Suprapubic skin (tissue), 4 donors: ENCODE data around the gene CHD3. TPM values are rescaled to one million over a fixed set of nuclear protein-coding genes. Genes with fewer than 3 reads are reported as not detected.

Experiments used
- DNase-seq, 2 donors: peaks; one replicate each; pipeline ENCODE4 v3.0.0-alpha.2; 2019; ENCODE audit warnings: low spot score in 2 of 2
- H3K27ac ChIP-seq: fragments of 200-600 bp; sonication (generic); one replicate; pipeline ENCODE4 v1.5.1; 2019
- H3K27me3 ChIP-seq: fragments of 200-600 bp; sonication (generic); one replicate; pipeline ENCODE4 v1.5.1; 2019
- H3K36me3 ChIP-seq: fragments of 200-600 bp; sonication (generic); one replicate; pipeline ENCODE4 v1.5.1; 2019
- H3K4me1 ChIP-seq: fragments of 200-600 bp; sonication (generic); one replicate; pipeline ENCODE4 v1.5.1; 2019
- H3K4me3 ChIP-seq: fragments of 200-600 bp; sonication (generic); one replicate; pipeline ENCODE4 v1.5.1; 2019; ENCODE audit warnings: mild to moderate bottlenecking
- H3K9me3 ChIP-seq: fragments of 200-600 bp; sonication (generic); one replicate; pipeline ENCODE4 v1.5.1; 2019
- EP300 ChIP-seq: sonication (generic); formaldehyde crosslinking; IDR thresholded peaks from one replicate; pipeline ENCODE4 v1.6.1; 2017; ENCODE audit warnings: antibody characterized with exemption
- POLR2A ChIP-seq, 2 donors: fragments of 450-650 bp; IDR thresholded peaks; one replicate each; pipeline ENCODE4 v1.6.1; 2017; ENCODE audit warnings: antibody characterized with exemption in 2 of 2, mild to moderate bottlenecking in 2 of 2, moderate library complexity in 2 of 2
- POLR2AphosphoS5 ChIP-seq, 3 donors: sonication (generic); formaldehyde crosslinking; IDR thresholded peaks; one replicate each; pipeline ENCODE4 v1.6.1; 2017; ENCODE audit warnings: antibody characterized with exemption in 3 of 3
- WGBS: methylation state at CpG from one replicate; pipeline ENCODE4 v1.1.5; 2018; 5-methylcytosine and 5-hydroxymethylcytosine counted together
- total RNA-seq, 4 donors: library from RNA; depleted of rRNA; stranded (reverse); fragments of >200 nt; gene quantifications; one replicate each; pipeline ENCODE4 v1.1.0, GENCODE V29; 2016
- TF ChIP-seq, protein P1 (sequence below), 2 donors: fragments of 200-600 bp in 1 of 2; fragments of 450-650 bp in 1 of 2; sonication (generic) in 1 of 2; IDR thresholded peaks; one replicate each; pipeline ENCODE4 v1.5.1; 2016 to 2019; ENCODE audit warnings: antibody characterized with exemption in 2 of 2, mild to moderate bottlenecking in 1 of 2, moderate library complexity in 1 of 2

Gene CHD3
- total RNA-seq, 4 donors from 2014 or later = 42.1 to 76.0 (median 67.7) TPM

DNA sequence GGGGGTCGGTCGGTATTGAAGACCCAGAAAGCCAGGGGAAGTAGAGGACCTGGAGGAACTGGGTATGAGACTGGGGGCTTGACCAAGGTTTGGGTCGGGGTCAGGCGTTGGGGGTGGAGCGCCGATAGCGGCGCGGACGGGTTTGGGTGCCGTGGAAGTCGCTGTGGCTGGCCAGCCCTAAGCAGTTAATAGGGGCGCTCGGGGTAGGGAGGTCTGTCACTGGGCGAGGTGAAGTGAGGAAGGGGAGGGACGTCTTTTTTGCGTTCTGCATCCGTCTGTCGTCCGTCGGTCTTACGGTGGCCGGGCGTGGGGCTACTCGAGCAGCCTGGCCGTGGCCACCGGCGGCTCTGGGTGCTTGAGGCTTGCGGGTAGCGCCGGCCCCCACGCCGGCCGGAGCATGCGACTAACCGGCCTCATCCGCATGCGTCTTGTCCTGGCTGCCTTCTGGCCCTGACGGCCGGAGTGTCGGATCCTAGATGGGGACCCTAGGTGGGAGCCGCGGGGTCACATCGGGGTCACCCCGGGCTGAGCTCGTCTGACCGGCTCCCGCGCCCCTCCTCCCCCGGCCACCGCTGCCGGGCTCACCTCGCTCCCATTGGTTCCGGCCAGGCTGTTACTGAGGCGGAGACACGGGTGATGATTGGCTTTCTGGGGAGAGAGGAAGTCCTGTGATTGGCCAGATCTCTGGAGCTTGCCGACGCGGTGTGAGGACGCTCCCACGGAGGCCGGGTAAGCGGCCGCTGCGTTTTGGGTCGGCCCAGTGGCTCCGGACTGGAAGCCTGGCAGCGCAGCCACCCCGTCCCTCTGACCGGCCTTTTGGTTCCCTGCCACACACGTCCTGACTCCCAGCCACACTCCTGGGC, 44.1 kb upstream of the CHD3 start:
- peak overlapping the region; percentile 99 for H3K27ac ChIP-seq
- peaks cover 42% of the 10 kb centered on the region for H3K36me3 ChIP-seq
- WGBS = under 1% methylated on average over 57 of the region's 71 CpGs
- no peaks in the 10 kb centered on the region for H3K9me3 ChIP-seq
- no peaks in the 10 kb centered on the region for H3K27me3 ChIP-seq
- DNase-seq = peak; percentile 95 to 97
- H3K4me1 ChIP-seq = peaks cover 52% of the 10 kb centered on the region
- peak in 1 of 3 donors; percentile 24 for TF ChIP-seq POLR2AphosphoS5 (IDR thresholded peaks at IDR 0.05)
- TF ChIP-seq, protein P1, sequence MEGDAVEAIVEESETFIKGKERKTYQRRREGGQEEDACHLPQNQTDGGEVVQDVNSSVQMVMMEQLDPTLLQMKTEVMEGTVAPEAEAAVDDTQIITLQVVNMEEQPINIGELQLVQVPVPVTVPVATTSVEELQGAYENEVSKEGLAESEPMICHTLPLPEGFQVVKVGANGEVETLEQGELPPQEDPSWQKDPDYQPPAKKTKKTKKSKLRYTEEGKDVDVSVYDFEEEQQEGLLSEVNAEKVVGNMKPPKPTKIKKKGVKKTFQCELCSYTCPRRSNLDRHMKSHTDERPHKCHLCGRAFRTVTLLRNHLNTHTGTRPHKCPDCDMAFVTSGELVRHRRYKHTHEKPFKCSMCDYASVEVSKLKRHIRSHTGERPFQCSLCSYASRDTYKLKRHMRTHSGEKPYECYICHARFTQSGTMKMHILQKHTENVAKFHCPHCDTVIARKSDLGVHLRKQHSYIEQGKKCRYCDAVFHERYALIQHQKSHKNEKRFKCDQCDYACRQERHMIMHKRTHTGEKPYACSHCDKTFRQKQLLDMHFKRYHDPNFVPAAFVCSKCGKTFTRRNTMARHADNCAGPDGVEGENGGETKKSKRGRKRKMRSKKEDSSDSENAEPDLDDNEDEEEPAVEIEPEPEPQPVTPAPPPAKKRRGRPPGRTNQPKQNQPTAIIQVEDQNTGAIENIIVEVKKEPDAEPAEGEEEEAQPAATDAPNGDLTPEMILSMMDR (IDR thresholded peaks at IDR 0.05) = no peak
- TF ChIP-seq EP300 = no peak
- peak in 1 of 2 donors; percentile 23 for TF ChIP-seq POLR2A (IDR thresholded peaks at IDR 0.05)
- H3K4me3 ChIP-seq = peak overlapping the region; percentile 76

DNA sequence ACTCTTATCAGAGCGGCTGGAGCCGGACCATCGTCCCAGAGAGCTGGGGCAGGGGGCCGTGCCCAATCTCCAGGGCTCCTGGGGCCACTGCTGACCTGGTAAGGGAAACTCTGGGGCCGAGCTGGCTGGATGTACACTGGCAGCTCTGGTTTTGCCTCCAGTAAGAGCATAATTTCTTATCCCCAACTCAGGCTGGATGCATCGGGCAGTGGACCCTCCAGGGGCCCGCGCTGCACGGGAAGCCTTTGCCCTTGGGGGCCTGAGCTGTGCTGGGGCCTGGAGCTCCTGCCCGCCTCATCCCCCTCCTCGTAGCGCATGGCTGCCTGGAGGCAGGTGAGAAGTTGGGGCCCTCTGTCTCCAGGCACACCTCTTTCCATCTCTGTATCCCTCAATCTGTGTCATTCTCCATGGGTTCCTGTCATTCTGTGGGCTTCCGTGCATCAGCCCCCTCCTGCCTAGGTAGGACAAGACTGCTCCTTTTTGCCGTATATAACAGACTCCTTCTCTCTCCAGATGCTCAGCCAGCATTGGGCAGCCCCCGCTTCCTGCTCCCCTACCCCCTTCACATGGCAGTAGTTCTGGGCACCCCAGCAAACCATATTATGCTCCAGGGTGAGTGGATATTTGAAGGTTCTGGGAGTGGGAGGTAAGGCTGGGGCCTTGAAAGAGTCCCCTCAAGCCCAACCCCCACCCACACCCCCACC, 43.1 kb upstream of the CHD3 start:
- WGBS = 78% methylated on average over 15 of the region's 15 CpGs
- H3K4me3 ChIP-seq = peak overlapping the region; percentile 76
- peak in 1 of 2 donors; percentile 64 for DNase-seq
- no peaks in the 10 kb centered on the region for H3K9me3 ChIP-seq
- H3K27ac ChIP-seq = peak overlapping the region; percentile 99
- peaks cover 52% of the 10 kb centered on the region for H3K36me3 ChIP-seq
- no peaks in the 10 kb centered on the region for H3K27me3 ChIP-seq
- H3K4me1 ChIP-seq = peaks cover 42% of the 10 kb centered on the region
- no peak for TF ChIP-seq EP300
- TF ChIP-seq POLR2A (IDR thresholded peaks at IDR 0.05) = no peak

DNA sequence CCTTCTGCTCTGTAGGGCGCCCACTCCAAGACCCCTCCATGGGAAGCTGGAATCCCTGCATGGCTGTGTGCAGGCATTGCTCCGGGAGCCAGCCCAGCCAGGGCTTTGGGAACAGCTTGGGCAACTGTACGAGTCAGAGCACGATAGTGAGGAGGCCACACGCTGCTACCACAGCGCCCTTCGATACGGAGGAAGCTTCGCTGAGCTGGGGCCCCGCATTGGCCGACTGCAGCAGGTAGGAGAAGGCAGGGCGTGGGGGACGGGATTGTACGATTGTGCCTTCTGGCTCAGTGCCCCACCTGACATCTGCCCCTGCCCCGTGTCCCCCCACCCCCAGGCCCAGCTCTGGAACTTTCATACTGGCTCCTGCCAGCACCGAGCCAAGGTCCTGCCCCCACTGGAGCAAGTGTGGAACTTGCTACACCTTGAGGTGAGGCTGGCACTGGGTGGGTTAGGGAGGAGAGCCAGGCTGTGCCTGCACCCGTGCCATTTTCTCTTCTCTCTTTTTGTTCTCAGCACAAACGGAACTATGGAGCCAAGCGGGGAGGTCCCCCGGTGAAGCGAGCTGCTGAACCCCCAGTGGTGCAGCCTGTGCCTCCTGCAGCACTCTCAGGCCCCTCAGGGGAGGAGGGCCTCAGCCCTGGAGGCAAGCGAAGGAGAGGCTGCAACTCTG, 42.4 kb upstream of the CHD3 start:
- no peak for DNase-seq
- Histone ChIP-seq H3K27me3 (no peaks in the 10 kb centered on the region), H3K9me3 (no peaks in the 10 kb centered on the region), H3K4me3 (no peak overlapping the region), H3K27ac (no peak overlapping the region), H3K36me3 (peaks cover 56% of the 10 kb centered on the region), H3K4me1 (peaks cover 36% of the 10 kb centered on the region)
- TF ChIP-seq EP300 (no peak), POLR2A (IDR thresholded peaks at IDR 0.05) (no peak), POLR2AphosphoS5 (IDR thresholded peaks at IDR 0.05) (no peak)
- TF ChIP-seq, protein P1 (IDR thresholded peaks at IDR 0.05) = no peak
- WGBS = 71% methylated on average over 17 of the region's 22 CpGs

DNA sequence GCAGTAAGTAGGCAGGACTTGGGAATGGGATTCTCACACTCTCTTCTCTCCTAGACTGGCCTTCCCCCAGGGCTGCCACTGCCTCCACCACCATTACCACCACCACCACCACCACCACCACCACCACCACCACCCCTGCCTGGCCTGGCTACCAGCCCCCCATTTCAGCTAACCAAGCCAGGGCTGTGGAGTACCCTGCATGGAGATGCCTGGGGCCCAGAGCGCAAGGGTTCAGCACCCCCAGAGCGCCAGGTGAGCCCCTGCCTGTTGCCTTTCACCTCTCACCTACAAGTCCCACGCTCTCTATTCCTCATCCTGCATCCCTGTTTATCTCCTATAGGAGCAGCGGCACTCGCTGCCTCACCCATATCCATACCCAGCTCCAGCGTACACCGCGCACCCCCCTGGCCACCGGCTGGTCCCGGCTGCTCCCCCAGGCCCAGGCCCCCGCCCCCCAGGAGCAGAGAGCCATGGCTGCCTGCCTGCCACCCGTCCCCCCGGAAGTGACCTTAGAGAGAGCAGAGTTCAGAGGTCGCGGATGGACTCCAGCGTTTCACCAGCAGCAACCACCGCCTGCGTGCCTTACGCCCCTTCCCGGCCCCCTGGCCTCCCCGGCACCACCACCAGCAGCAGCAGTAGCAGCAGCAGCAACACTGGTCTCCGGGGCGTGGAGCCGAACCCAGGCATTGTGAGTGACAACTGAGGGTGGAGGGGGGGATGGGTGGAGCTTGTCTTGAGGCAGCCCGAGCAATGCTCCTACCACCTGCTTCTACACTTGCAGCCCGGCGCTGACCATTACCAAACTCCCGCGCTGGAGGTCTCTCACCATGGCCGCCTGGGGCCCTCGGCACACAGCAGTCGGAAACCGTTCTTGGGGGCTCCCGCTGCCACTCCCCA, 41.6 kb upstream of the CHD3 start:
- H3K27me3 ChIP-seq = no peaks in the 10 kb centered on the region
- H3K4me3 ChIP-seq = no peak overlapping the region
- no peak for TF ChIP-seq POLR2A (IDR thresholded peaks at IDR 0.05)
- TF ChIP-seq, protein P1 (IDR thresholded peaks at IDR 0.05) = no peak
- no peak for TF ChIP-seq EP300
- no peak for TF ChIP-seq POLR2AphosphoS5 (IDR thresholded peaks at IDR 0.05)
- no peak overlapping the region for H3K27ac ChIP-seq
- DNase-seq = peak in 1 of 2 donors; percentile 77
- 81% methylated on average over 31 of the region's 34 CpGs for WGBS
- H3K9me3 ChIP-seq = no peaks in the 10 kb centered on the region
- peaks cover 56% of the 10 kb centered on the region for H3K36me3 ChIP-seq
- peaks cover 41% of the 10 kb centered on the region for H3K4me1 ChIP-seq

DNA sequence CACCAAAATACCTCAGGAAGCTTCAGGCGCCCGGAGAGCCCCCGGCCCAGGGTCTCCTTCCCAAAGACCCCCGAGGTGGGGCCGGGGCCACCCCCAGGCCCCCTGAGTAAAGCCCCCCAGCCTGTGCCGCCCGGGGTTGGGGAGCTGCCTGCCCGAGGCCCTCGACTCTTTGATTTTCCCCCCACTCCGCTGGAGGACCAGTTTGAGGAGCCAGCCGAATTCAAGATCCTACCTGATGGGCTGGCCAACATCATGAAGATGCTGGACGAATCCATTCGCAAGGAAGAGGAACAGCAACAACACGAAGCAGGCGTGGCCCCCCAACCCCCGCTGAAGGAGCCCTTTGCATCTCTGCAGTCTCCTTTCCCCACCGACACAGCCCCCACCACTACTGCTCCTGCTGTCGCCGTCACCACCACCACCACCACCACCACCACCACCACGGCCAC, 40.4 kb upstream of the CHD3 start:
- no peak for DNase-seq
- Histone ChIP-seq H3K9me3 (no peaks in the 10 kb centered on the region), H3K36me3 (peaks cover 62% of the 10 kb centered on the region), H3K4me3 (no peak overlapping the region), H3K27ac (no peak overlapping the region), H3K27me3 (no peaks in the 10 kb centered on the region), H3K4me1 (peaks cover 41% of the 10 kb centered on the region)
- WGBS = 79% methylated on average over 14 of the region's 20 CpGs
- TF ChIP-seq, protein P1 (IDR thresholded peaks at IDR 0.05) = no peak
- TF ChIP-seq EP300 (no peak), POLR2A (IDR thresholded peaks at IDR 0.05) (no peak), POLR2AphosphoS5 (IDR thresholded peaks at IDR 0.05) (no peak)
